Astrocyte (in vitro differentiated cells and primary cell): ENCODE measurements around the gene C1orf116. TPM values are rescaled to one million over a fixed set of nuclear protein-coding genes. Genes with fewer than 3 reads are reported as not detected.

Experiments
- DNase-seq: peaks from one replicate; pipeline ENCODE4 v3.0.0-alpha.2; 2010; ENCODE audit warnings: low read depth
- FAIRE-seq: peaks from 2 replicates; lab custom pipeline; 2011; peaks lifted over from hg19 to GRCh38; lab: Jason Lieb, UNC
- H2AFZ ChIP-seq: 2 replicates; pipeline ENCODE4 v1.6.0; 2012; ENCODE audit warnings: low read depth, low read length, inconsistent platforms
- H3K27ac ChIP-seq: 2 replicates; pipeline ENCODE4 v1.5.1; 2011; ENCODE audit warnings: low read depth, low read length, inconsistent platforms
- H3K27me3 ChIP-seq: 2 replicates; pipeline ENCODE4 v1.6.0; 2011; ENCODE audit warnings: low read length, inconsistent platforms; ENCODE audit not compliant: insufficient read depth
- H3K36me3 ChIP-seq: 2 replicates; pipeline ENCODE4 v1.5.1; 2011; ENCODE audit warnings: low read length, inconsistent platforms; ENCODE audit not compliant: insufficient read depth
- H3K4me1 ChIP-seq: 2 replicates; pipeline ENCODE4 v1.5.1; 2011; ENCODE audit warnings: low read length, inconsistent platforms; ENCODE audit not compliant: insufficient read depth
- H3K4me2 ChIP-seq: 2 replicates; pipeline ENCODE4 v1.6.0; 2012; ENCODE audit warnings: low read length, inconsistent platforms
- H3K4me3 ChIP-seq: 2 replicates; pipeline ENCODE4 v1.5.1; 2011; ENCODE audit warnings: low read depth, mild to moderate bottlenecking, low read length, inconsistent platforms; ENCODE audit not compliant: insufficient read depth
- H3K79me2 ChIP-seq: 2 replicates; pipeline ENCODE4 v1.6.0; 2012; ENCODE audit warnings: mild to moderate bottlenecking, low read length, inconsistent platforms; ENCODE audit not compliant: insufficient read depth
- H3K9ac ChIP-seq: 2 replicates; pipeline ENCODE4 v1.6.0; 2012; ENCODE audit warnings: mild to moderate bottlenecking, low read length, inconsistent platforms
- H3K9me3 ChIP-seq: 2 replicates; pipeline ENCODE4 v1.5.1; 2012; ENCODE audit warnings: low read depth, mild to moderate bottlenecking, low read length, inconsistent platforms; ENCODE audit not compliant: insufficient read depth
- H4K20me1 ChIP-seq: 2 replicates; pipeline ENCODE4 v1.6.0; 2012; ENCODE audit warnings: low read length, inconsistent platforms; ENCODE audit not compliant: insufficient read depth
- H3K27ac Mint-ChIP-seq: one replicate; pipeline ENCODE4 v1.8.0; 2021; ENCODE audit warnings: mild to moderate bottlenecking, mixed read lengths; ENCODE audit not compliant: unreplicated experiment
- H3K27me3 Mint-ChIP-seq: one replicate; pipeline ENCODE4 v1.8.0; 2021; ENCODE audit warnings: low read depth, mixed read lengths; ENCODE audit not compliant: unreplicated experiment
- H3K36me3 Mint-ChIP-seq: one replicate; pipeline ENCODE4 v1.8.0; 2021; ENCODE audit warnings: low read depth, mixed read lengths; ENCODE audit not compliant: unreplicated experiment
- H3K4me1 Mint-ChIP-seq: one replicate; pipeline ENCODE4 v1.8.0; 2021; ENCODE audit warnings: low read depth, mixed read lengths; ENCODE audit not compliant: unreplicated experiment
- H3K4me3 Mint-ChIP-seq: one replicate; pipeline ENCODE4 v1.8.0; 2021; ENCODE audit warnings: mild to moderate bottlenecking, moderate library complexity, mixed read lengths; ENCODE audit not compliant: unreplicated experiment
- H3K9me3 Mint-ChIP-seq: one replicate; pipeline ENCODE4 v1.8.0; 2021; ENCODE audit warnings: mild to moderate bottlenecking, mixed read lengths; ENCODE audit not compliant: unreplicated experiment
- EZH2 ChIP-seq: IDR thresholded peaks from 2 replicates; pipeline ENCODE4 v1.6.1; 2012; ENCODE audit warnings: mild to moderate bottlenecking, low read length, inconsistent platforms; ENCODE audit not compliant: insufficient read depth
- total RNA-seq: library from RNA; stranded (reverse); gene quantifications from 2 replicates; pipeline ENCODE4 v1.2.1, GENCODE V29; 2021
- TF ChIP-seq, protein P1 (sequence below): IDR thresholded peaks from 2 replicates; pipeline ENCODE4 v1.5.1; 2011; ENCODE audit warnings: low read depth, mild to moderate bottlenecking, inconsistent platforms, low read length, moderate library complexity; ENCODE audit not compliant: insufficient read depth

The C1orf116 gene
- total RNA-seq, 1 donor from 2014 or later, result 0.86 TPM

DNA sequence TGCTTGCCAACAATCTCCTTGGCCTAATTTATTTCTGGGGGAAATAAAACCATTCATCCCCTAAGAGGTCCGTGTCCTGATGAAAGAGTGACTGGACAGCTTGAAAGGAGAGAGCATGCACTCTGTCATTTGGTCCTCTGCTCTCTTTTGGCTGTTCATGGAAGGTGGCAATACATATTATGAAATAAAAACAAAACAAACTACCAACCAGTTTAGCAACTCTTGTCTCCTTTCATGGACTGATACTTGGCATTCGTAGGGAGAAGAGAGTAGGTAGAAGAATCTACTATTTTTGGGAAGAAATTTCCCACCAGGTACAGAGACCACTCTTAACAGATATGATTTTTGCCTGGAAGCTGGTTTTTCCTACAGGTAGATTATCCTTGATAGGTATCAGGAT lies 746 bp upstream of the C1orf116 start:
- H3K4me3 Mint-ChIP-seq, result no peak overlapping the region
- no peaks in the 10 kb centered on the region for H3K27me3 ChIP-seq
- H3K9ac ChIP-seq, result no peak overlapping the region
- H2AFZ ChIP-seq, result no peak overlapping the region
- no peak overlapping the region for H3K4me3 ChIP-seq
- peaks cover 6% of the 10 kb centered on the region for H3K4me1 ChIP-seq
- H3K27me3 Mint-ChIP-seq, result no peaks in the 10 kb centered on the region
- H4K20me1 ChIP-seq, result no peaks in the 10 kb centered on the region
- H3K27ac Mint-ChIP-seq, result no peak overlapping the region
- H3K9me3 ChIP-seq, result no peaks in the 10 kb centered on the region
- H3K27ac ChIP-seq, result no peak overlapping the region
- H3K4me1 Mint-ChIP-seq, result peaks cover 4% of the 10 kb centered on the region
- H3K36me3 Mint-ChIP-seq, result no peaks in the 10 kb centered on the region
- H3K4me2 ChIP-seq, result no peak overlapping the region
- no peaks in the 10 kb centered on the region for H3K36me3 ChIP-seq
- TF ChIP-seq EZH2, result no peak
- TF ChIP-seq, protein P1, sequence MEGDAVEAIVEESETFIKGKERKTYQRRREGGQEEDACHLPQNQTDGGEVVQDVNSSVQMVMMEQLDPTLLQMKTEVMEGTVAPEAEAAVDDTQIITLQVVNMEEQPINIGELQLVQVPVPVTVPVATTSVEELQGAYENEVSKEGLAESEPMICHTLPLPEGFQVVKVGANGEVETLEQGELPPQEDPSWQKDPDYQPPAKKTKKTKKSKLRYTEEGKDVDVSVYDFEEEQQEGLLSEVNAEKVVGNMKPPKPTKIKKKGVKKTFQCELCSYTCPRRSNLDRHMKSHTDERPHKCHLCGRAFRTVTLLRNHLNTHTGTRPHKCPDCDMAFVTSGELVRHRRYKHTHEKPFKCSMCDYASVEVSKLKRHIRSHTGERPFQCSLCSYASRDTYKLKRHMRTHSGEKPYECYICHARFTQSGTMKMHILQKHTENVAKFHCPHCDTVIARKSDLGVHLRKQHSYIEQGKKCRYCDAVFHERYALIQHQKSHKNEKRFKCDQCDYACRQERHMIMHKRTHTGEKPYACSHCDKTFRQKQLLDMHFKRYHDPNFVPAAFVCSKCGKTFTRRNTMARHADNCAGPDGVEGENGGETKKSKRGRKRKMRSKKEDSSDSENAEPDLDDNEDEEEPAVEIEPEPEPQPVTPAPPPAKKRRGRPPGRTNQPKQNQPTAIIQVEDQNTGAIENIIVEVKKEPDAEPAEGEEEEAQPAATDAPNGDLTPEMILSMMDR, result no peak
- H3K79me2 ChIP-seq, result no peaks in the 10 kb centered on the region
- FAIRE-seq (no peak), DNase-seq (no peak)
- H3K9me3 Mint-ChIP-seq, result no peaks in the 10 kb centered on the region

GRCh38 chr1:207031632-207032264 lies 808 bp downstream of the C1orf116 start:
- Histone ChIP-seq H2AFZ (no peak overlapping the region), H3K9ac (no peak overlapping the region), H3K4me2 (no peak overlapping the region), H3K27me3 (no peaks in the 10 kb centered on the region), H3K79me2 (no peaks in the 10 kb centered on the region), H3K4me1 (peaks cover 14% of the 10 kb centered on the region), H3K27ac (no peak overlapping the region), H4K20me1 (no peaks in the 10 kb centered on the region), H3K36me3 (no peaks in the 10 kb centered on the region), H3K9me3 (no peaks in the 10 kb centered on the region), H3K4me3 (no peak overlapping the region)
- TF ChIP-seq EZH2, result no peak
- TF ChIP-seq, protein P1, result no peak
- H3K27me3 Mint-ChIP-seq, result no peaks in the 10 kb centered on the region
- peaks cover 11% of the 10 kb centered on the region for H3K4me1 Mint-ChIP-seq
- no peaks in the 10 kb centered on the region for H3K9me3 Mint-ChIP-seq
- no peak for DNase-seq
- H3K27ac Mint-ChIP-seq, result no peak overlapping the region
- H3K4me3 Mint-ChIP-seq, result peak overlapping the region; percentile 3
- H3K36me3 Mint-ChIP-seq, result no peaks in the 10 kb centered on the region
- FAIRE-seq, result no peak

DNA sequence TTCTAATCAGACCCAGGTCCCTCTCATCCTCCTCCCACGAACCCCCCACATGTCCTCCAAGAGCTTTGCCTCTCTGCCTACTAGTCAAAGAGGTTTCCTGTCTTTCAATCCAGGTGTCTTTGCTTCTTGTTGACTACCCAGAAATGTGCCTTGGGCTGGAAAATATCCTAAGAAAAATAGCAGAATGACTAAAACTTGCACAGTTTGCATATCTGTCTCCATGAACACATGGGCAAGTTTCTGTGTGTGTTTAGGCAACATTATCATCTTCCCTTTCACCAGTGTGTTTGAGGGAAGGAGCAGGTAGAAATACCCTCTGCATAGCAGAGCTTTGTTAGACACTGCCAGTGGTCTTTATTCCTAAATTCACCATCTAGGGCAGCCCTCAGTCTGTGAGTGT lies 1.5 kb downstream of the C1orf116 start:
- peaks cover 19% of the 10 kb centered on the region for H3K4me1 Mint-ChIP-seq

More for the DNA sequence above, 1.5 kb downstream of the C1orf116 start:
- Mint-ChIP-seq H3K36me3 (no peaks in the 10 kb centered on the region), H3K9me3 (no peaks in the 10 kb centered on the region), H3K27me3 (no peaks in the 10 kb centered on the region), H3K4me3 (no peak overlapping the region), H3K27ac (no peak overlapping the region)
- H4K20me1 ChIP-seq, result no peaks in the 10 kb centered on the region
- peaks cover 22% of the 10 kb centered on the region for H3K4me1 ChIP-seq
- no peak overlapping the region for H3K4me3 ChIP-seq
- DNase-seq (no peak), FAIRE-seq (no peak)
- no peak overlapping the region for H3K4me2 ChIP-seq
- TF ChIP-seq, protein P1, result no peak
- TF ChIP-seq EZH2, result no peak
- no peaks in the 10 kb centered on the region for H3K36me3 ChIP-seq
- H3K9ac ChIP-seq, result no peak overlapping the region
- H3K27me3 ChIP-seq, result no peaks in the 10 kb centered on the region
- no peaks in the 10 kb centered on the region for H3K79me2 ChIP-seq
- H3K27ac ChIP-seq, result no peak overlapping the region
- H3K9me3 ChIP-seq, result no peaks in the 10 kb centered on the region
- H2AFZ ChIP-seq, result no peak overlapping the region
